Measurements from ENCODE around the gene MRPS18A.

Gene MRPS18A

DNA sequence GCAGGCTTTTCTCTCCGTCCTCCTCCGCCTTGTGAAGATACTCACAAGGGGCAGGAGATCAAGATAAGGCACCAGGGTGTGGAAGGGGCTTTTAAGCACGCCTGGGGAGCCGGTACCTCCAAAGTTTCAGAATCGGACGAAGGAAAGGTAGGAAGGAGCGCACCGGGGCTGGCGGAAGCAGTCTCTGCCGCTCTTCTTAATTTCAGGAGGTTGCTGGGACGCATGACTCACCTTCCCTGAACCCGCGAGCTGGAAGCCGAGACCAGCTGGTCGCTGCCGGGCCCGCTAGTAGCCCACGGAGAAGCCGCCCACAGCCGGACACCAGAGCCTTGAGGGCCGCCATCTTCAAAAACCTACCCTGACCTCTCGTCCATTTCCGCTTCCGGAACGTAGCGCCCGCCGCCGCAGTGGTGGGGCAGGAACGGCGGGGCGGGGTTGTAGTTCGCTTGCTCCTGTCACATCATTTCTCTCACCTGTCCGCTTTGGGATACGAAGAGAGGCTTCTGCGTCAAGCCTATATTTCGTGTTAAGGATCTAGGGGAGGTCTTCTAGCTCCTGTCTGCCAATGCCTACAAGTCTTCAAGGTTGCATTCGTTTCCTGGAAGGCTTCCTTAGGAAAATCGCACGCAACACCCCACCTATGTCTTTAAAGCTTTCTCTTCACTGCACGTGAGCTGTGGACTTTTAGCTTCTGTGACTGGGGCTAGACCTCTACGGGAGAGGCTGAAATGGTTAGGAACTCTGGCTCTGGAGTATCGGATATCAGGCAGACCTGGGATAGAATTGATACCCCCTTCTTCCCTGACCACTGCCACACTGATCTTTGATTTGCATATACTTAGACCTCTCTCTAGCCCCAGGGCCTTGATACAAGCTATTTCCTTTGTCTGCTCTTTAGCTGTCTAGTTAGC, at the start of gene MRPS18A:
MRPS18A (minus strand) TSS at position 355 of the 911 bp plus-strand sequence; CDS start at position 343, 12 bp downstream.
- DNase-seq: peak; percentile 94

DNA sequence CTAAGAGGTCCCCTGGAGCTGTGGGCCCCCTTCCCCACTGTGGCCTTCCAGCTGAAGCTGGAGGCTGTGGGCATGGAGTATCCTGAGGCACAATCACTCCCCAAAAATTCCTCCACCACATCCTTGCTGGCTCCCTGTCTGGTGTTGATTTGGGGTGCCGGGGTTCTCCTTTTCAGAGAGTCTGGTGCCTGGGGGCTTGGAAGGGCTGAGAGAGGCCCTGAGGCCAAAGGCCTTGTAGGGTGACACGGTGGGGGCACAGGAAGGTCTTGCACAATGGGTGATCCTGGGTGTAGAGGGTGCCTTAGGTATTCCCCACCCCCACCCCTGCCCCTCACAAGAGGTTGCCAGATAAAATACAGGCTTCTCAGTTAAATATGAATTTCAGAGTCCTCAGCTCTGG, 49.3 kb upstream of the MRPS18A start:
- no peak for DNase-seq

DNA sequence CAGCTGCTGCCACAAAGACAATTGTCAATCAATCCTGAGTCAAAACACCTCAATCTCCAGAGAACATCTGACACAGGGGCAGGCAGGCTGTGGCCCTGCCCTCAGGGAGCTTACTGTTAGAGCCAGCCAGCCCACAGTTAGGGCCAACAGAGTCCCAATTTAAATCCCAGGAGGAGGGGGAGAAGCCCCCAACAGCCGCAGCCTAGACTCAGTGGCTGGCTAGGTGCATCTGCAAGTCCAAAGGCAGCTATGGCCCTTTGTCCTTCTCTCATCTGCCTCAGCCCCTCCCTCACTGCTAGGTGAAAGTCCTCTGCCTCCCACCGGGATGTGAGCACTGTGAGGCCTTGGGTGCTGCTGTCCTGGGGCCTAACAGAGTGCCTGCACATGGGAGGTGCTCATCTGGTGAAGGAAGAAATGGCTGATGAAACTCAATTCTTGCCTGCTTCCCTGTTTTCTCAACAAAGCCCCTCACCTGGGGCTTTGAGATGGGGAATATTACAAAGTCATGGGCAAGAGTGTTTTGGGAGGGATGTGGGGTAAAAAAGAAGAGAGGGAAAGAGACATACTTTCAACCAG, 48.7 kb upstream of the MRPS18A start:
- no peak for DNase-seq

DNA sequence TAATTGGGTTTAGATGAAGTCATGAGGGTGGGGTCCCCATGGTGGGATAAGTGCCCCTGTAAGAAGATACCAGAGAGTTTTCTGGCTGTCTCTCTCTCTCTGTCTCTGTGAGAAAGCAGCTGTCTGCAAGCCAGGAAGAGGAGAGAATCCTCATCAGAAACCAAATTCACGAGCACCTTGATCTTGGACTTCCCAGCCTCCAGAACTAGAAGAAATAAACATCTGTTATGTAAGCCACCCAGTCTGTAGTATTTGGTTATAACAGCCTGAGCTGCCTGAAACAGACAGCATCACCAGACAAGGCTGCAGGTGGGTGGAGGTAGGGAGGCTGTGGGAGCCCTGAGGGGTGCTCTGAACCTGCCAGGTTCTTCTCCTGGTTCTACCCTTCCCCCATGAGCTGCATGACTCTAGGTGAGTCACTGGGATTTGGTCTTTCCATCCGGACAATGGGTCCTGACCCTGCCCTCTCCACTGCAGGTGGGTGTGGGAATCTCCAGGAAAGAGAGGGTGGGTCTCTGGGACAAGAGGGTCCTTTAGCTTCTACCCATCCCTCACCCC, 48.1 kb upstream of the MRPS18A start:
- no peak for DNase-seq

DNA sequence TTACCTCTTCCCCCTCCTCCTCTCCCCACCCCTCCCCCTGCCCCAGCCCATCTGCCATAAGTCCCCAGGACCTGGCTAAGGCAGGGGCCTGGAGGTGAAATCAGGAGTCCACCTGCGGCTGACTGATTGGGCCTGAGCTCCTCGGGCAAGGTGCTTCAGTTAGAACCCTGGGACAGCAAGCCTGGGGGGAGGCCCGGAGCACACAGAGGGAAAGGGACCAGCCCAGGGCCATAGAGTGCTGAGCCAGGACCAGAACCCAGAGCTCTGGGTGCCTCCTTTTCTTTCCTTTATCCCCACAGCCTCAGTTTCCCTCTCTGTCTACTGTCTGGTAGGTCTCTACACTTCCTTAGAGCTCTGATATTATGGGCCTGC, 46.7 kb upstream of the MRPS18A start:
- no peak for DNase-seq

DNA sequence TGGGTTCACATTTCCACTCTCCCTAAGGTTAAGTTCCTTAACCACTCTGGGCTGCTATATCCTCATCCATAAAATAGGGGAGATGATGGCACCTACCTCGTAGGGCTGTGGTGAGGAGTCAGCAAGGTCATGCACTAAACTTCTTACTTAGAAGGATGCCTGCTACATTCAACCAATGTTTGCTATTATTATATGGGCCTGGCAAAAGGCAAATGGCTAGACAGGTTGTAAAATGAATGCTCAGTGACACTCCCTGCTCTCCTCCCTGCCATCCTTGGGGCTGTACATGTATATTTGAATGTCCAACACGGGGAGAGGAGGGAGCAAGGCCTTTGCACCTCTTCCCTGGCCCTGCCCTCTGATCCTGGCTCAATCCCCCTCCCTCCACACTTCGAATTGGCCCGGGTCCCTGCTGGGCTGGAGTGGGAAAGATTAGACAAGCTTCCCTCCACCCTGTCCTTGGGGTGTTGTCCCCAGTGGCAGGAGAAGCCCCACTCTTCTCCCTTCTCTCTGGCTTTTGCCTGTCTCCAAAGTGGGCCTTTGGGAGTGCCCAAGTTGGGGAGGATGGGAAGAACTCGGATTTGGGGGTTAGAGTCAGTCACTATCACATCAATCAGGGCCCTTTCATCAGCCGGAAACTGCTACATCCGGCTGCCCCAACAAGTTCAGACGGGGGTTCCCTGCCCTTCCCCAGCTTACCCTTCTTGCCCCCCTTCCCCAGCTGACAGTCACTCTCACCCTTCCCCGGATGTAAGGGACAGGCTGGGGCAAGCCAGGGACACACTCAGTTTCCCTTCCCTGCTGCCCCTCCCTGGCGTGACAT, 46.1 kb upstream of the MRPS18A start:
- no peak for DNase-seq

DNA sequence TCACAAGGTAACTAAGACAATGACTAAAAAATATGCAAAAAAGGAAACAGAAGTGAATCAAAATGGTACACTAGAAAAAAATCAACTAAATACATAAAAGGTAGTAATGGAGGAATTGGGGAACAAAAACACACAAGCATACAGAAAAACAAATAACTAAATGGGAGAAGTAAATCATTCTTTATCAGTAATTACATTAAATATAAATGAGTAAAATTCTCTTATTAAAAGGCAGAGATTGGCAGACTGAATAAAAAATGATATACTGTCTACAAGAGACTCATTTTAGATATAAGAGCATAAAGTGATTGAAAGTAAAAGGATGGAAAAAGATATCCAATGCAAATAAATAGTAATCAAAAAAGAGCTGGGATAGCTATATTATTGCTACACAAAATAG, 43.0 kb upstream of the MRPS18A start:
- DNase-seq: no peak

DNA sequence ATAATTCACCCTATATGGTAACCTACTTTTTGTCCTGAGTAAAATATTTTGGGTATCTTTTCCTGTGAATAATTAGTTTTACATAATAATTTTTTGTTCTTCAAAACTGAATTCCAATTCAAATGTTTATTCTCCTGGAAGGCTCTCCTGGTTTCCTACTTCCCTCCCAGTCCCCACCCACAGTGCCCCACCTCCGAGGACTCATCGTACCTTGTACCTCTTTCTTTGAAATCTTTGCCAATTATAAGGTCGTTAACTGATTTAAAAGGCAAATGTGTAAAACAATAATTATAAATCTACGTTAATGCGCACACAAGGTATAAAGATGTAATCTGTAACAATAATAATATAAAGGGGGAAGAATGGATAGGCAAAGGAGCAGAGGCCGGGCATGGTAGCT, 41.9 kb upstream of the MRPS18A start:
- no peak for DNase-seq

DNA sequence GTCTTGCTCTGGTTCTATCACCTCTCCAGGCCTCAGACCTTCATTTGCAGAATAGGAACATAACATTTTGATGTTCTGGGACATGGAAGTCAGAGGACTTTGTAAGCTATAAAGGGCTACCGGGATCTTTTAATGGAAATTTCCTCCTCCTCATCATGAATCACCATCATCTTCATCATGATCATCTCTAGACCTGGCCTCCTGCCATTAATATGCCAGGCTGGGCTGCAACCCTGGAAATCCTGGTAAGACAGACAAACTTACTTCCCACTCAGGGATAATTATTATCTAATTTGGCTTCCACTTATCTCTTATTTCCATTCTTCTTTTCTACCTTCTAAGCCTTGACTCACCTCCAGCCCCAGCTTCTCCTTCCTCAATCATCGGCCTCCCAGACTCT, 41.0 kb upstream of the MRPS18A start:
- no peak for DNase-seq

DNA sequence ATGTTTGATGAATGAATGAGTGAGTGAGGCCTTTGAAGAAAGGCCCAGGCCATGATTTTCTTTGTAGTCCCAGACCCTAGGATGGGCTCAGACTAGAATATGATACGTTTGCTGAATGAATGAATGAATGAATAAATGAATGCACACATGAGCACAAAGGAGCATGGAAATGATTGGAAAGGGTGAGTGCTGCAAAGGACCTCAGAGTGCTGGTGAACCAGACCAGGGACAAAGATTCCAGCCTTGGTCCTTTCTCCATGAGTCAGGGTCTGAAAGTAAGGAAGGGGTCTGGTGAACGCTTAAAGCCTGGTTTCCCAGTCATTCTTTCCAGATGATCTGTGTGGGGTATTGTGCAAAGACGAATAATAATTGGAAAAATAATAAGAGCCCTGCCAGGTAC, 40.0 kb upstream of the MRPS18A start:
- no peak for DNase-seq

DNA sequence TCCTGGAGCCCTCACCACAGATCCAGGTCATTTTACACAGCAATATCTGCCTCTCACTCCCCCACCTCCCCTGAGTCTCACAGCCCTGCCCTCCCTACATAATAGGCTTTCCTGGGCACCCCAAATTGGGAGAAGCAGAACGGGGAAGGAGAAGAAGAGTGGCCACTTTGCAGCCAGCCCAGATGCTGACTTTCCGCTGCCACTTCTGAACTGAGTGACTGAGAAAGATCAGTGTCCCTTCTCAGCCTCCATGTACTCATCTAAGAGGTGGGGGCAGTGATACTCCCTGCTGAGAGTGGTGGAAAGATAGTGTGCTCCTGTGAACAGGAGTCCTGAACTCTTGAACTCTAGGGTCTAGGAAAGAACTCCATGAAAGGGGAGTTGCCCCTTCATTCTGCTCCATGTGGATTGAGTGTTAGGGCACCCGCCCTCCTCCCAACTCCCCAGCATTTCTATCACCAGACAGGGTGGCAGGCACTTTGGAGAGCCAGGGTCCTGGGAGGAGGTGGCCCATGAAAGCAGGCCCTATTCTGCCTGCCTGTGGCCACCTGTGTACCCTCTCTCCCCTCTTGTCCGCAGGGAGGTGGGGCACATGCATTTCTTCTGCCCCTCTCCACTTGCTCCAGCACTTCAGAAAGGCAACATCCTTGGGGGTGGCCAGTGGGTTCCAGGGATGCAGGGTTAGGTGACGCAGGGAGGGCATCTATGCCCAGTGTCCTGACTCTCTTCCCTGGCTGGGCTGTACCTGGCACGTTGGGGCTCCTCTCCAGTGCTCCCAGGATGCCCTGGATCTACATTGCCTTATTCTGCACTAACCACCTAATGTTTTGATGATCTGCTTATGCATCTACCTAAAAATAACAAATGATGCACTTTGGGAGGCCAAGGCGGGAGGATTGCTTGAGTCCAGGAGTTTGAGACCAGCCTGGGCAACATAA, 38.3 kb upstream of the MRPS18A start:
- no peak for DNase-seq

DNA sequence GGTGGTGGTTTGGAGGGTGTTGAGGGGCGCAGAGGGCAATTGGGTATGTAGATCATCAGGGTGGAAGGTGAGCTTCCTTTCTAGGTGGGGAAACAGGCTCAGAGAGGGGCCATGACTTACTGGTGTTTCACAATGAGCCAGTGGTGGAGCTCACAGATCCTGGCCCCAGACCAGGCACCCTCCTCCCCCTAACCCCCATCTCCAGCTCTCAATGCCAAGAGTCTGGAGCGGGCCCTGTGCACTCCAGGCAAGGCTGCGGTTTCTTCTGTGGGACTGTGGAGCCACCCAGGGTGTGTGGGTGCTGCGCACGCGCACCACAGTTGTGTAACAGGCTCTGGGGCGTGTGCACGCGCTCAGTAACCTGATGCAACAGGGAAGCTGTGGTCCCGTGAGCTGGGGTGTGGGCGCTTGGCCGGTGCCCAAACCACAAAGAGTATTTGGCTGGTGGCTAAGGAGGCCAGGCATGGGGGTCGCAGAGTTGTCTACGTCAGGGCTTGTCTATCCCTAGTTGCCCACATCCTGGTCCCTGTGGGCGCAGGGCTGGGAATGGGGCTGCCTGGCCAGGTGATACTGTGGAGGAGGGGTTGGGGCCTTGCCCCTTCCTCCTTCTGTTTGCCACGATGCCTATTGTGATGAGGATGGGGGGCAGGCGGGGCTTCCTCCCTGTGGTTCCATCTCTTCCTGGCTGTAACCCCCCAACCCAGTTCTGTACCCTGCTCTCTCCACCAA, 37.5 kb upstream of the MRPS18A start:
- peak; percentile 66 for DNase-seq

DNA sequence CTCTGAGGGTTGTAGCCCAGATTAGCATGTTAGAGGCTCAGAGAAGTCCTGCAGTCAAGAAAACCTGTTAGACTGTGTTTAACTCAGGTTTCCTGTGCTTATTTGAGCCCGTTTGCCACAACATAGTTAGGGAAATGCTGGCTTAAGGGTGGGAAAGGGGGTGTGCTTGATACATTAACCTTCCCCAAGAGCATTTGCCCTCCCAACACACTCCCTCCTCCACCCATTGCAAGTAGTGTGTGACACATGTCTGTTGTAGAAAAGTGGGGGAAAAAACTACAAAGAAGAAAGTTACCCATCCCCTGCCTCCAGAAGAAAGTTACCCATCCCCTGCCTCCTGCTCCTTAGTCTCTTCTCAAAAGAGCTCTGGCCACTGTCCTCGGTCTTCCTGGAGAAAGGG, 36.8 kb upstream of the MRPS18A start:
- DNase-seq: no peak

DNA sequence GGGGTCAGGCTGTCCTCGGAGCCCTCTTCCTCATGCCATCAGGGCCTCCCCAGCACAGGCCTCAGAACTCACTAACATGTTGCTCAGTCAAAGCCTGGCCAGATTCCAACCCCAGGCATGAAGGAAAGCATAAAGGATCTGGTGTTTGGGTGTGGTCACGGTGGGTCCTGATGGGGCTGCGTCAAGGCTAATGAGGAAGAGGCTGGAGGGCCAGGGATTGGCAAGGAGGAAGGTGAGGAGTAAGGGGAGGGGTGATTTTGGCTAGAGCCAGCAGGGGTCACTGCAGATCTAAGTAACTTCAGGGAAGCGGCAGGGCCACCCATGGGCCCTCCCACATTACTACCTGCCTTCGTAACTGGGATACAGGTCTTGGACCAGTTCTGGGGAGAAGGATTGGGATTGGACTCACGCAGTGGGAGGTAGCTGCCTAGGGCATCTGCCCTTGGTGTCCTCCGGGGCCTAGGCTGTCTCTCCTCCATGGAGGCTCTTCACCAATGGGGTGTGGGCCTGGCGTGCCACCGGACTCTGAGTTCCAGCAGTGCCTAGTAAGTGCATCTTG, 36.2 kb upstream of the MRPS18A start:
- DNase-seq: peak; percentile 86

DNA sequence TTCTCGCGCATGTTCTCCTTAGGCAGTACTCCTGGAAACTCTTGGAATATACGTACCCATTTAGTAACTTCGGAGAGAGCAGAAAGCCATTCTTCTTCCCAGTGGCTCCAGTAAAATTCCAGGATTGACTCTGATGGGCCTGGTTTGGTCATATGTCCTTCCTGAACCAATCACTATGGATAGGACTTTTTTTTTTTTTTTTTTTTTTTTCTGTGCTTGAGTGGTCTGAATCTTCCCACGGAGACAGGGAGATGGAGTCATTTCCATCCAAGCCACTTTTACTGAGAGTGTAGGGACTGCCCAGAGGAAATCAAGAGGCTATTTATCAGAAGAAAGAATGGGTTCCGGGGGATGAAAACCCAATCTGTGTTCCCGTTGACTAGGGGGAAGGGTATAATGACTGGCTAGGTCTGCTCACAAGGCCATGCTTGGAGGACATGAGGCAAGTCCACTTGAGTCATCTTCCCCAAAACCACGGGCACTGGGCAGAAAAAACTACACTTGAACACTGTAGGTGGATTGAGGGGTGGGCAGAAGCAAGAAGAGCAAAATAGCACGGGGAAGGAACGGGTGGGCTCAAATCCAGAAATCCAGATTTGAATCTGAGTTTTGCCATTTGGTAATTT, 35.4 kb upstream of the MRPS18A start:
- DNase-seq: no peak

DNA sequence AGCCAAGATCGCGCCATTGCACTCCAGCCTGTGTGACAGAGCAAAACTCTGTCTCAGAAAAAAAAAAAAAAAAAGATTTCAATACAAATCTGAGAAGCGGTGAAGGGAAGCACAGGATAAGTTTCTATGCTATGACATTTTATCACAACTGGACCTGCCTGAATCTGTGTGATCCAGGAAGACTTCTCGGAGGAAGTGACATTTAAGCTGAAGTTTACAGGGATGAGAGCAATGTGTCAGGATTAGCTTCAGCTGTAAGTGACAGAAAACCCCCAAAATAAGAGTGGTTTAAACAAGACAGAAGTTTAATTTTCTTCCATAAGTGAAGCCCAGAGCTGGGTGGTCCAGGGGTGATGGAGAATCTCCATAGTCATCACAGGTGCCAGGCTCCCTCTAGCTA, 33.4 kb upstream of the MRPS18A start:
- DNase-seq: no peak

DNA sequence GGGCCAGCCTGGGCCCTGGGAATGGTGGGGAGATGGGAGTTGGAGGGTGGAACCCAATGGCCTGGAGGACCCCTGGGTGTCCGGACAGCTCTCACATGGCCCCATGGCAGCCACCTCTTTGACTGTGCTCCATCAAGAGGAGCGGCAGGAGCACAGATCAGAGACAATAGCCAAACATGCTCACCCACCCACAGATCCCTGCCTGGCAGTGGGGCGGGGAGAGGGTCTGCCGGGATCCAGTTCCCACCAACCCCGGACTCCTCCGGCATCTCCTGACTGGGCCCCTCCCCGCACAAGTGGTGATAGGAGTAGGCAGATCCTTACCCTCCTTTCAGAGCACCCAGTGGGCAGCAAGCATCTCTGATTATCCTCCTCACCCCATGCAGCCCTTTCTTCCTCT, 31.9 kb upstream of the MRPS18A start:
- DNase-seq: no peak

DNA sequence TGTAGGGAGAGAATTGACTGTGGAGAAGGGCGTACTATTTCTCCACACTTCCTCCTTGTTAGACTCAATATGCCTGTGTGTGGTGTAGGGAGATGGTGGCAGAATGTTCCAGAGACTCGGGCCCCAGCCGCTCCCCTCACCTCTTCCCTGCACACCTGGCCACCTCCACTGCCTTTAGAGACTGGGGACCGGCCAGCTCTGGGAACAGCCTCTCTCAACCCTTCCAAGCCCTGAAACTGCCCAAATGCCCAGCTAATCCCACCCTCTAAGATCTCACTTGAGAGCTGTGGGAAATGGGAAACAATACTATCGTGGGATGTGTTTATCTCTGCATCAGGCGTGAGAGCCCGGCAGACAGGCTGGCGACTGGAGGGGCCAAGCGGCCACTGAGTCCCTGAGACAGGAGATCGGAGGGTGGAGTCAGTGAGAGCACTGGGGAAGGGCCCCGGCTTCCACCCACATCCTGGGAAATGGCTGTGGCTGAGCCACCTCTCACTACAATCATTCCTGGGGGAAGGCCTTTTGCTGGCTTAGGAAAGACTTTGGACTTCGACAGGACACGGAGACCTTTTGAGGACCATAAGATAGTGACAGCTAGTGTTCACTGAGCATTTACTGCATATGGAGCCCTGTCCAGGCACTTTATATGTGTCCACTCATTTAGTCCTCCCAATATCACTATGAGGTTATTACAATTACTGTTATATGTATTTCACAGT, 31.0 kb upstream of the MRPS18A start:
- DNase-seq: no peak

DNA sequence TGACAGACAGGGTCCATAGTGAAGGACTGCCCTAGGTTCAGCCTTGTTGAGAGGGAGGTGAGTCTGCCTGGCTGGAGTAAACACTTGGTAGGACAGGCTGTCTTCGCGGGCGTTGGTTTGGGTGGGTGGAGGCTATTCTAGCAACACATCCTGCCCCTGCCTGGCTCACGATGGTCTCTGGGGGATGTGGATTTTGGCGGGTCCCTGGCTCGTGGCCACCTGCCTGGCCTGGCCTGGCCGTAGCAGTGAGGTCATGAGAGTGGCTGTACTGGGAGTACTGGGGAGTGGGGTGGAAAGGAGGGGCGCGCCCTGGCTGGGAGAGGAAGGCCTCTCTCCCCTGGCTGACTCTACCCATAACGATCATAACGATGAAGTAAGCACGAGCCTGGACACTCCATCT, 30.2 kb upstream of the MRPS18A start:
- DNase-seq: no peak

DNA sequence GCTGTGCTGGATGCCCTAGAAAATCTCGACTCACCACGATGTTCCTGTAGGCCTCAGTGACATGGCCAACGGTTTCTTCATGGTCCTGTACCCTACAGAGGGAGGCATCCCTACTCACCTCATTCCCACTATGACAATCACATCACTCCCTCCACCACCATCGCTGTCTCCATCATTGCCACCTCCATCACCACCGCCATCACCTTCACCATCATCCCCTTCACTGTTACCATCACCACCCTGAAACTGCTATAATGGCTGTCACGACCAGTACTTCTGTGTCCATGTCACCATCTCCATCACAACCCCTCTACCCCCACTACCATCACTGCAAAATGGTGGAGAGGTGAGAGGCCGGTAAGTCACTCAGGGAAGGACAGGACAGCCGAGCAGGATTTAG, 29.8 kb upstream of the MRPS18A start:
- DNase-seq: no peak
